HepG2 (cell line): ENCODE measurements around the gene LLGL1. TPM values are rescaled to one million over a fixed set of nuclear protein-coding genes. Genes with fewer than 3 reads are reported as not detected.
A peak's percentile ranks its signal among the peaks of the same experiment; 100 is the strongest.

Source experiments
- CBX5 ChIP-seq: sonication (generic); formaldehyde crosslinking; IDR thresholded peaks from 2 replicates; pipeline ENCODE4 v1.4.0; 2020; ENCODE audit warnings: missing genetic modification reagents, borderline replicate concordance
- ERF ChIP-seq: IDR thresholded peaks from 2 replicates; pipeline ENCODE4 v1.6.1; 2018; ENCODE audit warnings: missing biosample characterization, missing genetic modification reagents
- ESRRA ChIP-seq: sonication (generic); formaldehyde crosslinking; IDR thresholded peaks from 2 replicates; pipeline ENCODE4 v1.5.1; 2020; ENCODE audit warnings: mild to moderate bottlenecking, low read depth, missing genetic modification reagents
- MAFG ChIP-seq: sonication (generic); formaldehyde crosslinking; IDR thresholded peaks from 2 replicates; pipeline ENCODE4 v1.5.1; 2020; ENCODE audit warnings: mild to moderate bottlenecking, missing genetic modification reagents
- MIXL1 ChIP-seq: IDR thresholded peaks from 2 replicates; pipeline ENCODE4 v1.6.1; 2016
- NAIF1 ChIP-seq: sonication (generic); formaldehyde crosslinking; IDR thresholded peaks from 2 replicates; pipeline ENCODE4 v1.5.0; 2020; ENCODE audit warnings: mild to moderate bottlenecking, missing genetic modification reagents, borderline replicate concordance
- POLR2G ChIP-seq: fragments of 200-400 bp; formaldehyde crosslinking; IDR thresholded peaks from 2 replicates; pipeline ENCODE4 v1.6.1; 2018; ENCODE audit warnings: mild to moderate bottlenecking, low read depth, low read length, moderate library complexity
- SAP130 ChIP-seq: IDR thresholded peaks from 2 replicates; pipeline ENCODE4 v1.6.1; 2016; ENCODE audit warnings: low read depth
- SMAD1 ChIP-seq: sonication (generic); formaldehyde crosslinking; IDR thresholded peaks from 2 replicates; pipeline ENCODE4 v1.4.0; 2020; ENCODE audit warnings: missing genetic modification reagents, low read depth, mild to moderate bottlenecking, borderline replicate concordance
- SP4 ChIP-seq: sonication (generic); formaldehyde crosslinking; IDR thresholded peaks from 2 replicates; pipeline ENCODE4 v1.8.1; 2023; ENCODE audit warnings: mild to moderate bottlenecking, missing genetic modification reagents
- YY1 ChIP-seq: IDR thresholded peaks from 2 replicates; pipeline ENCODE4 v1.6.1; 2011; ENCODE audit warnings: low read length, low read depth, moderate library complexity, mild to moderate bottlenecking; ENCODE audit not compliant: insufficient read depth, insufficient replicate concordance
- ZBTB7B ChIP-seq: sonication (generic); formaldehyde crosslinking; IDR thresholded peaks from 2 replicates; pipeline ENCODE4 v1.4.0; 2020; ENCODE audit warnings: missing genetic modification reagents
- ZFP1 ChIP-seq: IDR thresholded peaks from 2 replicates; pipeline ENCODE4 v1.6.1; 2016
- ZKSCAN5 ChIP-seq: sonication (generic); formaldehyde crosslinking; IDR thresholded peaks from 2 replicates; pipeline ENCODE4 v1.5.1; 2020; ENCODE audit warnings: mild to moderate bottlenecking, missing genetic modification reagents
- ZNF766 ChIP-seq: sonication (generic); formaldehyde crosslinking; IDR thresholded peaks from 2 replicates; pipeline ENCODE4 v1.5.0; 2020; ENCODE audit warnings: missing genetic modification reagents, borderline replicate concordance
- polyA plus RNA-seq, 8 experiments: library from polyadenylated mRNA; depleted of rRNA in 3 of 8; stranded (reverse) in 7 of 8; unstranded in 1 of 8; fragments of >200 nt; fragmentation: Illumina TruSeq in 4 of 8; extraction: Trizol in 4 of 8; gene quantifications; 2 replicates each; pipeline versions ENCODE4 v1.2.1 to v1.2.3, GENCODE V29; 2011 to 2016; ENCODE audit warnings: low read depth in 4 of 8, missing spikeins in 1 of 8, mixed read lengths in 1 of 8; ENCODE audit not compliant: insufficient read depth in 1 of 8
- total RNA-seq, 5 experiments: library from RNA; depleted of rRNA; stranded (reverse); fragments of >200 nt; fragmentation: Illumina TruSeq; extraction: Trizol; gene quantifications; 2 replicates each; pipeline ENCODE4 v1.2.3, GENCODE V29; 2016; ENCODE audit warnings: low read depth in 1 of 5
- TF ChIP-seq, protein P1 (sequence below): sonication (generic); formaldehyde crosslinking; IDR thresholded peaks from 2 replicates; pipeline ENCODE4 v1.4.0; 2020; ENCODE audit warnings: missing genetic modification reagents
- TF ChIP-seq, protein P2 (sequence below): sonication (generic); formaldehyde crosslinking; IDR thresholded peaks from 2 replicates; pipeline ENCODE4 v1.8.1; 2023; ENCODE audit warnings: mild to moderate bottlenecking, missing genetic modification reagents
- TF ChIP-seq, protein P3 (sequence below): sonication (generic); formaldehyde crosslinking; IDR thresholded peaks from 2 replicates; pipeline ENCODE4 v1.4.0; 2020; ENCODE audit warnings: low read depth, mild to moderate bottlenecking, missing genetic modification reagents
- TF ChIP-seq, protein P4 (sequence below): sonication (generic); formaldehyde crosslinking; IDR thresholded peaks from 2 replicates; pipeline ENCODE4 v1.4.0; 2020; ENCODE audit warnings: missing genetic modification reagents
- TF ChIP-seq, protein P5 (sequence below): sonication (generic); formaldehyde crosslinking; IDR thresholded peaks from 2 replicates; pipeline ENCODE4 v1.5.0; 2020; ENCODE audit warnings: mild to moderate bottlenecking, missing genetic modification reagents
- TF ChIP-seq, protein P6 (sequence below): sonication (generic); formaldehyde crosslinking; conservative IDR thresholded peaks from 2 replicates; pipeline ENCODE4 v1.8.0; 2022; ENCODE audit warnings: mild to moderate bottlenecking, moderate library complexity, missing genetic modification reagents

The LLGL1 gene
- total and polyA plus RNA-seq, 2 of the 13 experiments (the other 11 are each of a cell fraction or from before 2014, with no cell fraction given): 15.0 to 15.3 TPM

DNA sequence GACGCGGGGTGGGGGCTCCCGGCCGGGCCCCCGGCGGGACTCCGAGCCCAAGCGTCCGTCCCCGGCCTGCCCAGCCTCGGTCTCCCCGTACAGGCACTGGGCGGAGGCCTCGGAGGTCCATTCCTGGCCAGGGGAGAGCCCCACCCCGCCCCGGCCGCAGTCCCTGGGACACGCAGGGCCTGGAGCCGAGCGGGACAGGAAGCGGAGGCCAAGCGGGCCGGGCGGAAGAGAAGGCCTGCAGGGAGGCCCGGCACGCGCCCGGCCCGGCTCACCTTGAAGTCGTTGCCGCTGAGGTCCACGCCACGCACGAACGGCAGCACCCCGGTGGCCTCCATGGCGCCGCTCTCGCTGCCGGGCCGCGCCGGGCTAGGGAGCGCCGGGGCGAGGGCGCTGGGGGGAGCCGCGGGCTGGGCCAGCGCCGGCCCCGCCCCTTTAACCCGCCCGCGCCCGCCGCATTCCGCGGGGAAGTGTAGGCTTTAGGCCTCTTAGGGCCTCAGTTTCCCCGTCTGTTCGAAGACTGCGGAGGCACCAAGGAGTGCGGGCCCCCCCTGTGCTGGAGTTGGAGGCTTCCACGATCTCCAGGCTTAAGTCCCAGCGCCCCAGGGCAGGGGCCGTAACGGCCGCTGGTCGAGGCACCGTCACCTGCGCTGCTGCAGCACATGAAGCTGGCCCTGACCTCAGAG lies 33.1 kb downstream of the LLGL1 start, which contains the start of gene FLII (continued):
- TF ChIP-seq NAIF1: 0 out of 2 replicates have a peak, but pooled peaks have one; percentile 45
- TF ChIP-seq SAP130 (CRISPR knock-in tag): peak; percentile 69
- TF ChIP-seq ZNF766 (CRISPR knock-in tag): peak; percentile 41; the same call in 1 of the 2 replicates
- TF ChIP-seq ERF (CRISPR knock-in tag): peak; percentile 36
- TF ChIP-seq, protein P1, sequence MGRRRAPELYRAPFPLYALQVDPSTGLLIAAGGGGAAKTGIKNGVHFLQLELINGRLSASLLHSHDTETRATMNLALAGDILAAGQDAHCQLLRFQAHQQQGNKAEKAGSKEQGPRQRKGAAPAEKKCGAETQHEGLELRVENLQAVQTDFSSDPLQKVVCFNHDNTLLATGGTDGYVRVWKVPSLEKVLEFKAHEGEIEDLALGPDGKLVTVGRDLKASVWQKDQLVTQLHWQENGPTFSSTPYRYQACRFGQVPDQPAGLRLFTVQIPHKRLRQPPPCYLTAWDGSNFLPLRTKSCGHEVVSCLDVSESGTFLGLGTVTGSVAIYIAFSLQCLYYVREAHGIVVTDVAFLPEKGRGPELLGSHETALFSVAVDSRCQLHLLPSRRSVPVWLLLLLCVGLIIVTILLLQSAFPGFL (CRISPR knock-in tag): 0 out of 2 replicates have a peak, but pooled peaks have one; percentile 18
- TF ChIP-seq POLR2G: peak; percentile 58; the same call in 1 of the 2 replicates
- peak; percentile 75; the same call in 1 of the 2 replicates for TF ChIP-seq SP4 (CRISPR knock-in tag)
- TF ChIP-seq, protein P2, sequence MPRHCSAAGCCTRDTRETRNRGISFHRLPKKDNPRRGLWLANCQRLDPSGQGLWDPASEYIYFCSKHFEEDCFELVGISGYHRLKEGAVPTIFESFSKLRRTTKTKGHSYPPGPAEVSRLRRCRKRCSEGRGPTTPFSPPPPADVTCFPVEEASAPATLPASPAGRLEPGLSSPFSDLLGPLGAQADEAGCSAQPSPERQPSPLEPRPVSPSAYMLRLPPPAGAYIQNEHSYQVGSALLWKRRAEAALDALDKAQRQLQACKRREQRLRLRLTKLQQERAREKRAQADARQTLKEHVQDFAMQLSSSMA: no peak
- peak; percentile 54; the same call in 1 of the 2 replicates for TF ChIP-seq ZBTB7B (CRISPR knock-in tag)
- TF ChIP-seq ESRRA (CRISPR knock-in tag): 0 out of 2 replicates have a peak, but pooled peaks have one; percentile 49
- TF ChIP-seq CBX5 (CRISPR knock-in tag): 0 out of 2 replicates have a peak, but pooled peaks have one; percentile 5
- no peak for TF ChIP-seq MAFG (CRISPR knock-in tag)
- TF ChIP-seq, protein P3, sequence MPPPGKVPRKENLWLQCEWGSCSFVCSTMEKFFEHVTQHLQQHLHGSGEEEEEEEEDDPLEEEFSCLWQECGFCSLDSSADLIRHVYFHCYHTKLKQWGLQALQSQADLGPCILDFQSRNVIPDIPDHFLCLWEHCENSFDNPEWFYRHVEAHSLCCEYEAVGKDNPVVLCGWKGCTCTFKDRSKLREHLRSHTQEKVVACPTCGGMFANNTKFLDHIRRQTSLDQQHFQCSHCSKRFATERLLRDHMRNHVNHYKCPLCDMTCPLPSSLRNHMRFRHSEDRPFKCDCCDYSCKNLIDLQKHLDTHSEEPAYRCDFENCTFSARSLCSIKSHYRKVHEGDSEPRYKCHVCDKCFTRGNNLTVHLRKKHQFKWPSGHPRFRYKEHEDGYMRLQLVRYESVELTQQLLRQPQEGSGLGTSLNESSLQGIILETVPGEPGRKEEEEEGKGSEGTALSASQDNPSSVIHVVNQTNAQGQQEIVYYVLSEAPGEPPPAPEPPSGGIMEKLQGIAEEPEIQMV: no peak
- TF ChIP-seq, protein P4, sequence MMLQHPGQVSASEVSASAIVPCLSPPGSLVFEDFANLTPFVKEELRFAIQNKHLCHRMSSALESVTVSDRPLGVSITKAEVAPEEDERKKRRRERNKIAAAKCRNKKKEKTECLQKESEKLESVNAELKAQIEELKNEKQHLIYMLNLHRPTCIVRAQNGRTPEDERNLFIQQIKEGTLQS: peak; percentile 10; the same call in 1 of the 2 replicates
- TF ChIP-seq ZKSCAN5 (CRISPR knock-in tag): no peak
- TF ChIP-seq, protein P5, sequence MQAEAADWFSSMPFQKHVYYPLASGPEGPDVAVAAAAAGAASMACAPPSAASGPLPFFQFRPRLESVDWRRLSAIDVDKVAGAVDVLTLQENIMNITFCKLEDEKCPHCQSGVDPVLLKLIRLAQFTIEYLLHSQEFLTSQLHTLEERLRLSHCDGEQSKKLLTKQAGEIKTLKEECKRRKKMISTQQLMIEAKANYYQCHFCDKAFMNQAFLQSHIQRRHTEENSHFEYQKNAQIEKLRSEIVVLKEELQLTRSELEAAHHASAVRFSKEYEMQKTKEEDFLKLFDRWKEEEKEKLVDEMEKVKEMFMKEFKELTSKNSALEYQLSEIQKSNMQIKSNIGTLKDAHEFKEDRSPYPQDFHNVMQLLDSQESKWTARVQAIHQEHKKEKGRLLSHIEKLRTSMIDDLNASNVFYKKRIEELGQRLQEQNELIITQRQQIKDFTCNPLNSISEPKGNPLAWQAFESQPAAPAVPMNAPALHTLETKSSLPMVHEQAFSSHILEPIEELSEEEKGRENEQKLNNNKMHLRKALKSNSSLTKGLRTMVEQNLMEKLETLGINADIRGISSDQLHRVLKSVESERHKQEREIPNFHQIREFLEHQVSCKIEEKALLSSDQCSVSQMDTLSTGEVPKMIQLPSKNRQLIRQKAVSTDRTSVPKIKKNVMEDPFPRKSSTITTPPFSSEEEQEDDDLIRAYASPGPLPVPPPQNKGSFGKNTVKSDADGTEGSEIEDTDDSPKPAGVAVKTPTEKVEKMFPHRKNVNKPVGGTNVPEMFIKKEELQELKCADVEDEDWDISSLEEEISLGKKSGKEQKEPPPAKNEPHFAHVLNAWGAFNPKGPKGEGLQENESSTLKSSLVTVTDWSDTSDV: no peak
- peak; percentile 66 for TF ChIP-seq YY1
- TF ChIP-seq, protein P6, sequence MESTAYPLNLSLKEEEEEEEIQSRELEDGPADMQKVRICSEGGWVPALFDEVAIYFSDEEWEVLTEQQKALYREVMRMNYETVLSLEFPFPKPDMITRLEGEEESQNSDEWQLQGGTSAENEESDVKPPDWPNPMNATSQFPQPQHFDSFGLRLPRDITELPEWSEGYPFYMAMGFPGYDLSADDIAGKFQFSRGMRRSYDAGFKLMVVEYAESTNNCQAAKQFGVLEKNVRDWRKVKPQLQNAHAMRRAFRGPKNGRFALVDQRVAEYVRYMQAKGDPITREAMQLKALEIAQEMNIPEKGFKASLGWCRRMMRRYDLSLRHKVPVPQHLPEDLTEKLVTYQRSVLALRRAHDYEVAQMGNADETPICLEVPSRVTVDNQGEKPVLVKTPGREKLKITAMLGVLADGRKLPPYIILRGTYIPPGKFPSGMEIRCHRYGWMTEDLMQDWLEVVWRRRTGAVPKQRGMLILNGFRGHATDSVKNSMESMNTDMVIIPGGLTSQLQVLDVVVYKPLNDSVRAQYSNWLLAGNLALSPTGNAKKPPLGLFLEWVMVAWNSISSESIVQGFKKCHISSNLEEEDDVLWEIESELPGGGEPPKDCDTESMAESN: no peak
- no peak for TF ChIP-seq MIXL1 (CRISPR knock-in tag)
- no peak for TF ChIP-seq SMAD1 (CRISPR knock-in tag)
- no peak for TF ChIP-seq ZFP1 (CRISPR knock-in tag)
